Nasal cavity respiratory epithelium epithelial cell of viscerocranial mucosa (primary cell): ENCODE measurements around the gene CT45A9. TPM values are rescaled to one million over a fixed set of nuclear protein-coding genes. Genes with fewer than 3 reads are reported as not detected.

Experiments used
- total RNA-seq: library from RNA; depleted of rRNA; stranded (reverse); fragments of >200 nt; gene quantifications from 2 replicates; pipeline ENCODE4 v1.2.3, GENCODE V29; 2014

Gene CT45A9
- not detected in 2 replicates for total RNA-seq

GRCh38 chrX:135871712-135872111, at the start of gene CT45A9:
Gene CT45A9, minus strand, starts transcription at chrX:135871812. Its CDS starts 3,751 bp downstream, at chrX:135868061.

GRCh38 chrX:135893294-135893817, 21.7 kb upstream of the CT45A9 start, which contains the start of the genes CT45A10 and SAGE1:
Gene CT45A10, minus strand, starts transcription at chrX:135893444. Its CDS starts 8,100 bp downstream, at chrX:135885344.
Gene SAGE1, plus strand, starts transcription at chrX:135893716. Its CDS starts 2,527 bp downstream, at chrX:135896243.

GRCh38 chrX:135854438-135854837, 17.2 kb downstream of the CT45A9 start, which contains the start of gene CT45A8:
Gene CT45A8, minus strand, starts transcription at chrX:135854538. Its CDS starts 3,755 bp downstream, at chrX:135850783.

GRCh38 chrX:135837180-135837579, 34.4 kb downstream of the CT45A9 start, which contains the start of gene CT45A7:
Gene CT45A7, minus strand, starts transcription at chrX:135837280. Its CDS starts 3,747 bp downstream, at chrX:135833533.

GRCh38 chrX:135819912-135820311, 51.7 kb downstream of the CT45A9 start, which contains the start of gene CT45A2:
Gene CT45A2, minus strand, starts transcription at chrX:135820012. Its CDS starts 3,747 bp downstream, at chrX:135816265.

Other genes starting within 250 kb of the CT45A9 start
- not detected in 2 replicates for gene CT45A1, start 158.2 kb downstream of the CT45A9 start, total RNA-seq
- gene CT45A3, start 103.6 kb downstream of the CT45A9 start, total RNA-seq, result not detected in 2 replicates
- gene CT45A5, start 86.3 kb downstream of the CT45A9 start, total RNA-seq, result not detected in 2 replicates
- not detected in 2 replicates for gene CT45A6, start 69.0 kb downstream of the CT45A9 start, total RNA-seq
- gene CT45A2, start 51.8 kb downstream of the CT45A9 start, total RNA-seq, result not detected in 2 replicates
- not detected in 2 replicates for gene CT45A7, start 34.5 kb downstream of the CT45A9 start, total RNA-seq
- not detected in 2 replicates for gene CT45A8, start 17.3 kb downstream of the CT45A9 start, total RNA-seq
- gene CT45A10, start 21.6 kb upstream of the CT45A9 start, total RNA-seq, result not detected in 2 replicates
- gene SAGE1, start 21.9 kb upstream of the CT45A9 start, total RNA-seq, result not detected in 2 replicates
- gene MMGT1, start 102.2 kb upstream of the CT45A9 start, total RNA-seq, result 13.7 and 19.3 TPM in 2 replicates
- gene SLC9A6, start 113.6 kb upstream of the CT45A9 start, total RNA-seq, result 21.7 and 29.0 TPM in 2 replicates